DMS53 treated with DMSO at 0.1 percent for 48 hours (cell line): ENCODE data around the gene NLK.
"Not testable (repeated sequence)": the region's sequence is repeated elsewhere in the genome, so short reads cannot be mapped to it uniquely, and the experiment has no call there.

Source experiments
- DNase-seq: peaks from one replicate; lab custom pipeline; 2025; ENCODE audit not compliant: unreplicated experiment; lab: John Stamatoyannopoulos, UW

Gene NLK

GRCh38 chr17:28042657-28042720 is at the start of gene NLK:
Gene NLK (plus strand): TSS chr17:28042677. CDS start chr17:28042874, 197 bp downstream.
- no peak for DNase-seq

GRCh38 chr17:27993161-27993695 is 49.2 kb upstream of the NLK start:
- DNase-seq, result no peak

- no peak for DNase-seq
Observed at GRCh38 chr17:27993723-27994310, 48.7 kb upstream of the NLK start.

GRCh38 chr17:27994586-27994985 is 47.9 kb upstream of the NLK start:
- DNase-seq, result no peak

GRCh38 chr17:27995554-27995953 is 46.9 kb upstream of the NLK start:
- DNase-seq, result no peak

GRCh38 chr17:27996202-27997043 is 46.1 kb upstream of the NLK start:
- DNase-seq, result no peak

GRCh38 chr17:27997044-27997401 is 45.5 kb upstream of the NLK start:
- DNase-seq, result no peak

- DNase-seq, result no peak
Observed at GRCh38 chr17:27997522-27997921, 45.0 kb upstream of the NLK start.

- DNase-seq, result no peak
Observed at GRCh38 chr17:28001149-28001548, 41.3 kb upstream of the NLK start.

- DNase-seq, result no peak
Observed at GRCh38 chr17:28004344-28004743, 38.1 kb upstream of the NLK start.

- not testable (repeated sequence) for DNase-seq
Observed at GRCh38 chr17:28007925-28008324, 34.6 kb upstream of the NLK start.

- DNase-seq, result peak; percentile 12
Observed at GRCh38 chr17:28008513-28008912, 34.0 kb upstream of the NLK start.

- DNase-seq, result no peak
Observed at GRCh38 chr17:28010406-28010805, 32.1 kb upstream of the NLK start.

- DNase-seq, result no peak
Observed at GRCh38 chr17:28018439-28019070, 23.9 kb upstream of the NLK start.

- no peak for DNase-seq
Observed at GRCh38 chr17:28020515-28020914, 22.0 kb upstream of the NLK start.

GRCh38 chr17:28029044-28029443 is 13.4 kb upstream of the NLK start:
- DNase-seq, result peak; percentile 36

GRCh38 chr17:28030386-28030785 is 12.1 kb upstream of the NLK start:
- peak; percentile 99 for DNase-seq

- no peak for DNase-seq
Observed at GRCh38 chr17:28031174-28031573, 11.3 kb upstream of the NLK start.

GRCh38 chr17:28033972-28034714 is 8.3 kb upstream of the NLK start:
- no peak for DNase-seq

GRCh38 chr17:28035452-28035851 is 7.0 kb upstream of the NLK start:
- DNase-seq, result not testable (repeated sequence)

- not testable (repeated sequence) for DNase-seq
Observed at GRCh38 chr17:28035884-28036283, 6.6 kb upstream of the NLK start.

GRCh38 chr17:28038802-28039201 is 3.7 kb upstream of the NLK start:
- DNase-seq, result no peak
